Ishikawa (cell line): ENCODE results near the gene FCHSD2.
A peak's percentile ranks its signal among the peaks of the same experiment; 100 is the strongest.

Source experiments
- CEBPB ChIP-seq: IDR thresholded peaks from 2 replicates; pipeline ENCODE4 v1.6.1; 2012
- CREB1 ChIP-seq: IDR thresholded peaks from 2 replicates; pipeline ENCODE4 v1.6.1; 2012; ENCODE audit warnings: low read depth
- EGR1 ChIP-seq: IDR thresholded peaks from 2 replicates; pipeline ENCODE4 v1.6.1; 2012
- EP300 ChIP-seq: IDR thresholded peaks from 2 replicates; pipeline ENCODE4 v1.6.1; 2012; ENCODE audit warnings: borderline replicate concordance
- FOXM1 ChIP-seq: IDR thresholded peaks from 2 replicates; pipeline ENCODE4 v1.6.1; 2012; ENCODE audit warnings: low read depth, borderline replicate concordance
- NFIC ChIP-seq: IDR thresholded peaks from 2 replicates; pipeline ENCODE4 v1.6.1; 2012
- RAD21 ChIP-seq: IDR thresholded peaks from 2 replicates; pipeline ENCODE4 v1.6.1; 2012; ENCODE audit warnings: low read depth
- TAF1 ChIP-seq: IDR thresholded peaks from 2 replicates; pipeline ENCODE4 v1.6.1; 2012; ENCODE audit warnings: low read depth, mild to moderate bottlenecking
- TCF12 ChIP-seq: IDR thresholded peaks from 2 replicates; pipeline ENCODE4 v1.6.1; 2012; ENCODE audit warnings: low read depth
- TEAD4 ChIP-seq: IDR thresholded peaks from 2 replicates; pipeline ENCODE4 v1.6.1; 2012
- YY1 ChIP-seq: IDR thresholded peaks from 2 replicates; pipeline ENCODE4 v1.6.1; 2012; ENCODE audit warnings: low read depth
- ZBTB7A ChIP-seq: IDR thresholded peaks from 2 replicates; pipeline ENCODE4 v1.6.1; 2012; ENCODE audit warnings: low read depth
- TF ChIP-seq, protein P1 (sequence below): IDR thresholded peaks from 2 replicates; pipeline ENCODE4 v1.6.1; 2012; ENCODE audit warnings: low read depth, mild to moderate bottlenecking
- TF ChIP-seq, protein P2 (sequence below): IDR thresholded peaks from 2 replicates; pipeline ENCODE4 v1.6.1; 2012
- TF ChIP-seq, protein P3 (sequence below): IDR thresholded peaks from 2 replicates; pipeline ENCODE4 v1.6.1; 2012

The FCHSD2 gene

DNA sequence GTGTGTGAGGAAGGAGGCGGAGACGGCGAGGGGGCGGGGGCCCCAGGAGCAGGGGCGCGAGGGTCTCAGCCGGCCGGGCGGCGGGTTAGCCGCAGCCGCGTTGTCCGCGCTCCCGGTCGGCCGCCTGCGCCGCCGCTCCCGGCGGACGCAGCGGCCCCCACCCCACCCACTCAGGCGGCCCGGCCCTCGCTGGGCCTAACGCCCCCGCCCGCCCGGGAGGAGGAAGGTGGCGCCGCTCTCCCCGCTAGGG, at the start of gene FCHSD2:
FCHSD2 (minus strand) TSS at position 191 of the 250 bp plus-strand sequence. CDS start 441 bp downstream, outside the sequence.
- peak; percentile 81 for TF ChIP-seq EGR1
- TF ChIP-seq ZBTB7A, result 0 out of 2 replicates have a peak, but pooled peaks have one; percentile 1
- TF ChIP-seq, protein P1, sequence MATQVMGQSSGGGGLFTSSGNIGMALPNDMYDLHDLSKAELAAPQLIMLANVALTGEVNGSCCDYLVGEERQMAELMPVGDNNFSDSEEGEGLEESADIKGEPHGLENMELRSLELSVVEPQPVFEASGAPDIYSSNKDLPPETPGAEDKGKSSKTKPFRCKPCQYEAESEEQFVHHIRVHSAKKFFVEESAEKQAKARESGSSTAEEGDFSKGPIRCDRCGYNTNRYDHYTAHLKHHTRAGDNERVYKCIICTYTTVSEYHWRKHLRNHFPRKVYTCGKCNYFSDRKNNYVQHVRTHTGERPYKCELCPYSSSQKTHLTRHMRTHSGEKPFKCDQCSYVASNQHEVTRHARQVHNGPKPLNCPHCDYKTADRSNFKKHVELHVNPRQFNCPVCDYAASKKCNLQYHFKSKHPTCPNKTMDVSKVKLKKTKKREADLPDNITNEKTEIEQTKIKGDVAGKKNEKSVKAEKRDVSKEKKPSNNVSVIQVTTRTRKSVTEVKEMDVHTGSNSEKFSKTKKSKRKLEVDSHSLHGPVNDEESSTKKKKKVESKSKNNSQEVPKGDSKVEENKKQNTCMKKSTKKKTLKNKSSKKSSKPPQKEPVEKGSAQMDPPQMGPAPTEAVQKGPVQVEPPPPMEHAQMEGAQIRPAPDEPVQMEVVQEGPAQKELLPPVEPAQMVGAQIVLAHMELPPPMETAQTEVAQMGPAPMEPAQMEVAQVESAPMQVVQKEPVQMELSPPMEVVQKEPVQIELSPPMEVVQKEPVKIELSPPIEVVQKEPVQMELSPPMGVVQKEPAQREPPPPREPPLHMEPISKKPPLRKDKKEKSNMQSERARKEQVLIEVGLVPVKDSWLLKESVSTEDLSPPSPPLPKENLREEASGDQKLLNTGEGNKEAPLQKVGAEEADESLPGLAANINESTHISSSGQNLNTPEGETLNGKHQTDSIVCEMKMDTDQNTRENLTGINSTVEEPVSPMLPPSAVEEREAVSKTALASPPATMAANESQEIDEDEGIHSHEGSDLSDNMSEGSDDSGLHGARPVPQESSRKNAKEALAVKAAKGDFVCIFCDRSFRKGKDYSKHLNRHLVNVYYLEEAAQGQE, result no peak

DNA sequence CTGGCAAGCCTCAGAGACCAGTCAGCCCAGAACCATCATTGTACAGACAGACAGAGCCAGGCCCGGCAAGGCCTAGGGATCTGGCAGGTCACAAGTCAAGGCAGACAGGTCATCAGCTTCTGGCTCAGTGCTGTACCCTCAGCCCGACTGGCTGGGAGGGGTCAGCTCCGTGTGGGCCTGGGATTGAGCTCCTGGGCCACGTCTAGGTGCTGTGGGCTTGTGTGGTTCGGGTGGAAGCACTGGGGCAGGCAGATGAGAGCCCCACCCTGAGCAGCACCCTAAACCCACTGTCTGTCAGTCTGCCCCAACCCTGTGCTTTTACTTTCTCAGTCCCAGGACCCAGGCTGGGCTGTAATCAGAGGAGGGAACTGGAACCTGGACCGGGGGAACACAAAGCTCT, 49.0 kb upstream of the FCHSD2 start:
- no peak for TF ChIP-seq EGR1
- TF ChIP-seq, protein P2, sequence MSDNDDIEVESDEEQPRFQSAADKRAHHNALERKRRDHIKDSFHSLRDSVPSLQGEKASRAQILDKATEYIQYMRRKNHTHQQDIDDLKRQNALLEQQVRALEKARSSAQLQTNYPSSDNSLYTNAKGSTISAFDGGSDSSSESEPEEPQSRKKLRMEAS, result no peak
- no peak for TF ChIP-seq CREB1
- no peak for TF ChIP-seq RAD21
- TF ChIP-seq ZBTB7A, result no peak
- no peak for TF ChIP-seq NFIC
- TF ChIP-seq TEAD4, result no peak
- TF ChIP-seq FOXM1, result no peak
- TF ChIP-seq YY1, result no peak
- TF ChIP-seq EP300, result no peak
- no peak for TF ChIP-seq TCF12
- TF ChIP-seq, protein P1, result no peak
- TF ChIP-seq, protein P3, sequence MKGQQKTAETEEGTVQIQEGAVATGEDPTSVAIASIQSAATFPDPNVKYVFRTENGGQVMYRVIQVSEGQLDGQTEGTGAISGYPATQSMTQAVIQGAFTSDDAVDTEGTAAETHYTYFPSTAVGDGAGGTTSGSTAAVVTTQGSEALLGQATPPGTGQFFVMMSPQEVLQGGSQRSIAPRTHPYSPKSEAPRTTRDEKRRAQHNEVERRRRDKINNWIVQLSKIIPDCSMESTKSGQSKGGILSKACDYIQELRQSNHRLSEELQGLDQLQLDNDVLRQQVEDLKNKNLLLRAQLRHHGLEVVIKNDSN, result no peak
- no peak for TF ChIP-seq CEBPB
- no peak for TF ChIP-seq TAF1

DNA sequence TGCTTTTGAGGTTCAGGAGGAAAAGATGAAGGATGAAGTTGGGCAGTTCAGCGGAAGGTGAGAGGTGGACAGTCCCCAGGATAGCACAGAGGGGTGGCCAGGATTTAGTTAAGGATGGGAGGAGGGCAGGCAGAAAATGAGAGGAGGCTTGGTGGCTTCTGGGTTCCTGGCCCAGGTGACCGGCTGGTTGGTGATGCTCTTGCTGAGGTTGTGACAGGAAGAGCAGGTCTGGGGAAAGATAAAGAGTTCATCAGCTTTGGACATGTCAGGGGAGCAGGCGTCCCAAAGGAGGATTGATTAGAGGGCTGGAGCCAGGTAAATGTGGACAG, 48.4 kb upstream of the FCHSD2 start:
- TF ChIP-seq CEBPB, result no peak
- TF ChIP-seq, protein P2, result no peak
- TF ChIP-seq YY1, result no peak

DNA sequence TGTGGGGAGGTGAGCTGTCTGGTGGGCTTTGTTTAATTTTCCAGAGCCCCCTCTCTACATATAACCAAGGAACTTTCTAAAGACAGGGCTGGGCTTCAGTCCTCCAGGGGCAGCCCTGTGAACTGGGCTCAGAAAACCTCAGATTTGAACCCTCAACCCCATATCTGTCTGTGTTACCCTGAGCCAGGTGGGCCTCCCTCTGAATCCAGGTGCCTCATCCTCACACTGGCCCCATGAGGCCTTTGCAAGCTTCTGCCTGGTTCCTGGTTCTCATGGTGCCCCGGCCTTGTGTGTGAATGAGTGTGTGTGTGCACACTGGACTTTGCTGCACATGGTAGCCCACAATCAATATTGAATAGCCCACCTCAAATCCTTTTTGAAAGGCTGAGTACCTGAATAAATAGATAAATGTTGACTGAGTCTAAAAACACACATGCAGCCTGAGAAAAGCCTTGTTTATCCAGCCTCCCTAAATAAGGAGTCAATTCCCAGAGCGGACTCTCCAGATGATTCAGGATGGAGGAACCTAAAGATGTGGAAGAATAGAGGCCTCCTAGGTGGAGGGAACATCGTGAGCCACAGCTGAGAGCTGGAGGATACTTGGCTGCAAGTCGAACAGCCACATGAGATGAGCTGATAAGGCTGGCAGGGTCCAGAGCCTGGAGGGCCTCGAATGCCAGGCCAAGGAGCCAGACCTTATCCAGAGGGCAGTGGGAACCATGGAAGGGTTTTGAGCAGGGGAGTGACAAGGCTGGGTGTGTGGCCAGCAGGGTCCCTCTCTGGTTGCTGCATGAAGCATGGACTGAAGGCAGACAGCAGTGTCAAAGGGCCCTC, 47.8 kb upstream of the FCHSD2 start:
- TF ChIP-seq EP300 (no peak), CREB1 (no peak), TEAD4 (no peak), RAD21 (no peak), NFIC (no peak), FOXM1 (no peak), TAF1 (no peak), EGR1 (no peak)
- TF ChIP-seq, protein P1, result no peak
- TF ChIP-seq, protein P2, result no peak

DNA sequence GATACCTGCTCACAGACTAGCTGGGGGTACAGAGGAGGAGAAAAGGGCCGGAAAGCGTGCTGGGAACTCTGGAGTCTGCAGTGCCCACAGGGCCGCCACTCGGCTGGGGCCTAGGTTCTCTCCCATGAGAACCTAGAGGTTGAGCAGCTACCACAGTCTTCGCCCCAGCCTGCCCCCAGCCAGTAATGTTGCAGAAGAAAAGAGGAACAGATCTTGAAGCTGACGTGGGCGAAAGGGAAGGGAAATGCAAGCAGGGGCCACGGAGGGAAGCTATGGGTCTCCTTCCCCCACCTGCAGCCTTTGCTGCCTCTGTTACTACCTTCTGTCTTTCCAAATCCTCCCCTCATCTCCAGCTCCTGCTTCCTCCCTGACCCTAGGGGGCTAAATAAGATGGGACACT, 47.2 kb upstream of the FCHSD2 start:
- TF ChIP-seq TCF12 (no peak), EGR1 (no peak), EP300 (no peak), NFIC (no peak), YY1 (no peak), RAD21 (no peak), CEBPB (no peak), FOXM1 (no peak), TAF1 (no peak), CREB1 (no peak), ZBTB7A (no peak), TEAD4 (no peak)
- TF ChIP-seq, protein P3, result no peak
- TF ChIP-seq, protein P2, result no peak
- TF ChIP-seq, protein P1, result no peak
